Cerebellar nuclear complex (tissue), 1 donor: Measurements from ENCODE around the gene SGF29.
"Not testable (repeated sequence)": the region's sequence is repeated elsewhere in the genome, so short reads cannot be mapped to it uniquely, and the experiment has no call there.

Experiments
- DNase-seq, 2 experiments: peaks; one replicate each; lab custom pipeline; 2025; lab: John Stamatoyannopoulos, UW

SGF29 gene

DNA sequence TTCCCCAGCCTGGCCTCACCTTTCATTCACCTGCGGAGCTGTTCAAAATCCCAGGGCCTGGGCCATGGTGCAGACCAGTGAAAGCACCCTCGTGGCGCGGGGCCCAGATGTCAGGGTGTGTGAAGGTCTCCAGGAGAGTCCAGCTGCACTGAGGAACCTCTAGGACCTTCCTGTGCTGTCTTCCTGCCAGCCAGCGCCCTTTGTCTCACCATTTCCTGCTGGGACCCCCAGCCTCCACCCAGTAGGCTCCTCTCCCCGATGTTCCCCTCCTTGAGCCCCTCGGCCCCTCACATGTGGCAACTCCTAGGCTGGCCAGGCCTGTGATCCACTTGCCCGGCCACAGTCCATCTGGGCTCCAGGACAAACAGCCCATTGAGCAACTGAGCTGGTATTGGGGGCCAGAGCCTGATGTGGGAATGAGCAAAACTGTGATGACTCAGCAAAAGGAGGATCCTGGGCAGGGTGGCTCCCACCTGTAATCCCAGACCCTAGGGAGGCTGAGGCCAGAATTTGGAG is 42.5 kb downstream of the SGF29 start:
- DNase-seq, result no peak

DNA sequence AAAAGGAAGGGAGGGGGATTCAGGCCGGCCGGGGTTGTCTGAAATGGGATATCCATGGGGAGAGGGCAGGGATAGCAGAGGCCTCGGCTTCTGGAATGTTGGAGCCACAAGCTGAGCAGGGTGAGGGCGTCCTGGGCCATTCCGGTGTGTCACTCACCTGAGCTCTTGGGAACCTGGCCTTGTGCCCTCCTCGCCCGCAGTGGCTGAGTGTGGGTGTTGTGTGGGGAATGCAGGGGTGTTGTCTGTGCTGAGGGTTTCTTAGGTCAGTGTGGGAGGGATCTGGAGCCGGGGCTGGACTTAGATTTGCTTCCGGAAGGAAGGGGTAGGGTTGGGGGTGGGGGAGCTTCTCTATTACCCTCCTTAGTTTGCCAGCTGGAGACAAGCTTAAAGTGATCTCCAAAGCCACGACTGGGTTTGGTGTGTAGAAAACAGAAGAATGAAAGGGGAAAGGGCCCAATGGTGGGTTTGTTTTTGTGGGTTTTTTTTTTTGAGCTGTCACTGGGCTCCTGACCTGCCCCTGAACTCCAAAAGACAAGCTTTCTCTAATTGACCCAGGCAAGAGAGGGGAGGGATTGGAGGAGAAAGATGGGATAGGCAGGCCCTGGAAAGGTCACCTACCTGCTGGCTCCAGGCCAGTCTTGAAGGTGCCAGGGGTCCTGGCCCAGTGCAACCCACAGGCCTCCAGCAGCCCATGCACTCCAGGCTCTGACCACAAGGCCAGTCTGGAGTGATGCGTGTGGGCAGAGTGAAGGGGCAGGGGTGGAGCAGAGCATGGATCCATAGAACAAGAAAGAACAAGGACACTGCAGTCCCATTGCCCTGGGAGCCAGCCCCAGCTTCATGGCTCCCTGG is 43.3 kb downstream of the SGF29 start, which contains the start of gene SULT1A2:
SULT1A2 (minus strand) TSS at position 211 of the 852 bp plus-strand sequence. CDS start 1,120 bp downstream, outside the sequence.
- DNase-seq, result no peak

GRCh38 chr16:28597692-28598261 is 44.1 kb downstream of the SGF29 start:
- DNase-seq, result no peak

GRCh38 chr16:28599377-28600285 is 45.9 kb downstream of the SGF29 start:
- not testable (repeated sequence) for DNase-seq

DNA sequence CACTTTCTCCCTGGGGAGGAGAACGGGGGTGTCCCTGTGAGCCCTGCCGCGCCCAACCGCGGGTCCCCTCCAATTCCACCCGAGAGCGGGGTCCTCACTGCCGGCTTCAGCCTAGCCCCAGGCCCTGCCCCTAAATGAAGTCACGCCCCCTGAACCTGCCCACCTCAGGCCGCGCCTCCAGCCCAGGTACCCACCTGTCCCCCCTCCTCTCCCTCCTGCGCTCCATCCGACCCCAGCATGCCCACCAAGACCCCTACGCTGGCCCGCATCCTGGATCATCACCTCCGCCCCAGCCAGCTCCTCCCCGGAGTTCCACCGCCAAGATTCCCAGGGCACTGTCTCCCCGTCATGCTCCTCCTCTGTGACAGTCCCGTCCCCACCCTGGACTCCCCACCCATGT is 47.2 kb downstream of the SGF29 start:
- not testable (repeated sequence) for DNase-seq

DNA sequence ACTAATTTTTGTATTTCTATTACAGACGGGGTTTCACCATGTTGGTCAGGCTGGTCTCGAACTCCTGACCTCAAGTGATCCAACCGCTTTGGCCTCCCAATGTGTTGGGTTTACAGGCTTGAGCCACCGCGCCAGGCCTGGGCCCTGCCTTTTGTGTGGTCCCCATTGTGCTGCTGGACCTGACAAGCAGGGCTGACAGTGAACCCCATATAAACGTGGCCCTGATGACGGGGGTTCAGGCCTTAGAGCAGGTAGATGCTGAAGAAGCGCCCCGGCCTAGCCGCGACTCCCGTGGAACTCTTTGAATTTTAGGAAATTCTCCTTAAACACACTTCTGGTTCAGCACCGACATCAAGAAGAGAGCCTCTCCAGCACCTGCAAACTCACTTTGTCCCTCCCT is 47.9 kb downstream of the SGF29 start:
- not testable (repeated sequence) for DNase-seq

- DNase-seq, result not testable (repeated sequence)
Observed at GRCh38 chr16:28602062-28602461, 48.3 kb downstream of the SGF29 start.

- DNase-seq, result no peak
Observed at GRCh38 chr16:28602529-28602928, 48.8 kb downstream of the SGF29 start.

GRCh38 chr16:28603381-28604185 is 49.9 kb downstream of the SGF29 start:
- no peak for DNase-seq

DNA sequence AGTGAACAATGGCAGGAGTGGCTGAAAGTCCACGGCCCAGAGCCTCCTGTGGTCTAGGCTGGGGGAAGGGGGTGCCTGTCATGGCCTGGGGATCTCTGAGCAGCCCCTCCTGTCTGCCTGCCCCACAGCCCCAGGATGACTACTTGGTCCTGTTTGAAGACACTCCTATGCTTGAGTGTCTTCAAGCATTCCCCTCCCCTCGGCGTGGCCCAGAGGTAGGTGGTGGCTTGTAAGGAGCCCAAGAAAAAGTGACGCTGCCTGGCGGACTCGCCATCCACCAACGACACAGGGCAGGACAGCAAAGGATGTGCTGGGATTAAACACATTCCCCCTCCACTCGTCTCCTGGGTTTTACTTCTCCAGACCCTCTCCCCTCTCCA is 50.5 kb downstream of the SGF29 start:
- DNase-seq, result no peak

DNA sequence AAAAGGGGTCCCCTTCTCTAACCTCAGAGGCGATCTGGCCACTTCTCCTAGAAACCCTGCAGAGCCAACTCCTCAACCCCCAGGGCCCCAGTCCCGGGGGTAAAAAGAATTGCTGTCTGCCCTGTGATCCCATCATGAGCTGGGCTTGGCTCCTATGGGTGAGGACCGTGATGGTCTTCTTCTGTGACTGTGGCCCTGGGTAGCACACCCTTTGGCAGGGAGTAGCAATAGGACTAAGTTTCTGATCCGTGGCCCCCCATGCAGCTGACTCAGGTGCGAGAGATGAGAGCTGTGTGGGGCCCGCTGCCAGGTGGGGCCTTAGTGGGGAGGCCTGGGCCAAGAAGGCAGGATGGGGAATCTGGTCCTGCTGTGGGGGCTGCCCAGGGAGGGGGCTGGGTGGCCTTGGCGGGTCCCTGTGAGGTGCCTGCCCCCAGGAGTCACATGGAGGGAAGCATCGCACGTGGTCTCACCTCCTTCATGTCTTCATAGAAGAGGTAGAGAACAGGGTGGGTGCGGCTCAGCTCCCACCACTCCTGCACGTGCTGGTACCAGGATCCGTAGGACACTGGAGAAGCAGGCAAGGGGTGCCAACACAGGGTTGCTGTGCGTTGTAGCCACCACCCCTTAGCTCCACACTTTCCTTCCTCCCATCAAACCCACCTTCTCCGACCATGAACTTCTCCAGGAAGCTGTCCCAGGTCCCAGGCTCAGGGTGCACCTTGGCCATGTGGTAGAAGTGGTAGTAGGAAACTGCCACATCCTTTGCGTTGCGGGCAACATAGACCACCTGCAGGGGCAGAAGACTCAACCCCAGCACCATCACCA is 52.8 kb downstream of the SGF29 start:
- no peak for DNase-seq

GRCh38 chr16:28607116-28607623 is 53.5 kb downstream of the SGF29 start:
- no peak for DNase-seq

DNA sequence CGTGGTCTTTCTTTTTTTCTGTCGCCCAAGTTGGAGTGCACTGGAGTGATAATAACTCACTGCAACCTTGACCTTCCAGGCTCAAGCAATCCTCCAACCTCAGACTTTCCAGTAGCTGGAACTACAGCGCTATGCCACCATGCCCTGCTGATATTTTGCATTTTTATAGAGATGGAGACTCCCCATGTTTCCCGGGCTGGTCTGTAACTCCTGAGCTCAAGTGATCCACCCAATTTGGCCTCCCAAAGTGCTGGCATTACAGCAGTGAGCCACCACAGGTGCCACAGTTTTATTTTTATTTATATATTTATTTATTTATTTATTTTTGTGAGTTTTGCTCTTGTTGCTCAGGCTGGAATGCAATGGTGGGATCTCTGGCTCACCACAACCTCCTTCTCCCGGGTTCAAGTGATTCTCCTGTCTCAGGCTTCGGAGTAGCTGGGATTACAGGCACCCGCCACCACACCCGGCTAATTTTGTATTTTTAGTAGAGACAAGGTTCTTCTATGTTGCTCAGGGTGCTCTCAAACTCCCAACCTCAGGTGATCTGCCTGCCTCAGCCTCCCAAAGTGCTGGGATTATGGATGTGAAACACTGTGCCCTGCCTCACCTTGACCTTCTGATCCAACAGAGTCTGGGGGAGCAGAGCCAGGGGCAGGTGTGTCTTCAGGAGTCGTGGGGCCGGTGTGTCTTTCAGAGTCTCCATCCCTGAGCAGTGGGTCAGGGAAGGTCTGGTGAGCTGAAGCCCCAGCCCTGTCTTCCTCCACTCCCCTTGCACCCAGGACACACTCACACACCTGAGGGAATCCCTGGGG is 54.2 kb downstream of the SGF29 start:
- not testable (repeated sequence) for DNase-seq

GRCh38 chr16:28608496-28608808 is 54.7 kb downstream of the SGF29 start:
- not testable (repeated sequence) for DNase-seq

DNA sequence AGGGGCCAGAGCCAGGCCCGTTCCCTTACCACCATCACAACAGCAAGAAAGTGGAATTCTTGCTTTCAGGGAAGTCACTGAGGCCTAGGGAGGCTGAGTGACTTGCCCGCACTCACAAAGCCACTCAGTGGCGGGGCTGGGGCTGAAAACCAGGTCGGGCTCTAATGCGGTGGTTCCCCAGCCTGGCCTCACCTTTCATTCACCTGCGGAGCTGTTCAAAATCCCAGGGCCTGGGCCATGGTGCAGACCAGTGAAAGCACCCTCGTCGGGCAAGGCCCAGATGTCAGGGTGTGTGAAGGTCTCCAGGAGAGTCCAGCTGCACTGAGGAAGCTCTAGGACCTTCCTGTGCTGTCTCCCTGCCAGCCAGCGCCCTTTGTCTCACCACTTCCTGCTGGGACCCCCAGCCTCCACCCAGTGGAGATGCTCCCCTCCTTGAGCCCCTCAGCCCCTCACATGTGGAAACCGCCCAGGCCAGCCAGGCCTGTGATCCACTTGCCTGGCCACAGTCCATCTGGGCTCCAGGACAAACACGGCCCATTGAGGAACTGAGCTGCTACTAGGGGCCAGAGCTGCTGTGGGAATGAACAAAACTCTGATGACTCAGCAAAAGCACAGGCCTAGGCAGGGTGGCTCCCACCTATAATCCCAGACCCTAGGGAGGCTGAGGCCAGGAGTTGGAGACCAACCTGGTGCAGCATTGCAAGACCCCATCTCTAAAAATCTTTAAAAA is 55.3 kb downstream of the SGF29 start:
- not testable (repeated sequence) for DNase-seq

GRCh38 chr16:28609631-28610594 is 56.2 kb downstream of the SGF29 start, which contains the start of gene SULT1A1:
TSS of gene SULT1A1 (minus strand) at chr16:28610044. CDS start at chr16:28608855, 1,189 bp downstream.
- DNase-seq, result no peak

DNA sequence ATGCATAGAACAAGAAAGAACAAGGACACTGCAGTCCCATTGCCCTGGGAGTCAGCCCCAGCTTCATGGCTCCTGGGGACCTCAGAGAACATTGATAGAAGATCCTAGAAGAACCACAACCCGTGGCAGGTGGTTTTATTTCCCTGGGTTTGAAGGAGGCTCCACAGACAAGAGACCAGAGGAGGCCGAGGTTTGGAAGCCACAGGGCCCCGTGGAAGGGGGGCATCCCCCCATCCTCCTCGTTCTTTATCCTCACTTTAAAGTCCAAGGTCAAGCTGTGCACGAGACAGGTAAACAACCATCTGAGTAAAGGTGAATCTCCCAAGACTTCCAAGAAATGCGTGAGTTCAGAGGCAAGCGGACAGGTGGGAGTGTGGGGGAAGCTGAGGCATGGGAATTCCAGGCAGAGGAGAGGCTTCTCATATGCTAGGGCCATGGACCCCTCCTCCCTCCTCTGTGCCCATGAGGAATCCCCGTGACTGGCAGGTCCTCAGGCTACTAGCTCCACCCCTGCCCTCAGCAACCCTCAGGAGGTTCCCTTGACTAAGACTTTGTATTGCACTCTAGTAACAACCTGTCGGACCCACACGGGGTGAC is 57.0 kb downstream of the SGF29 start:
- DNase-seq, result no peak
